Fibroblast of upper back skin (primary cell): ENCODE results near the gene MOB3B.
"Not testable (repeated sequence)": the region's sequence is repeated elsewhere in the genome, so short reads cannot be mapped to it uniquely, and the experiment has no call there.

Experiments
- DNase-seq: peaks from one replicate; pipeline ENCODE4 v3.0.0-alpha.2; 2013

The MOB3B gene

GRCh38 chr9:27441741-27442070 lies 87.9 kb downstream of the MOB3B start:
- no peak for DNase-seq

DNA sequence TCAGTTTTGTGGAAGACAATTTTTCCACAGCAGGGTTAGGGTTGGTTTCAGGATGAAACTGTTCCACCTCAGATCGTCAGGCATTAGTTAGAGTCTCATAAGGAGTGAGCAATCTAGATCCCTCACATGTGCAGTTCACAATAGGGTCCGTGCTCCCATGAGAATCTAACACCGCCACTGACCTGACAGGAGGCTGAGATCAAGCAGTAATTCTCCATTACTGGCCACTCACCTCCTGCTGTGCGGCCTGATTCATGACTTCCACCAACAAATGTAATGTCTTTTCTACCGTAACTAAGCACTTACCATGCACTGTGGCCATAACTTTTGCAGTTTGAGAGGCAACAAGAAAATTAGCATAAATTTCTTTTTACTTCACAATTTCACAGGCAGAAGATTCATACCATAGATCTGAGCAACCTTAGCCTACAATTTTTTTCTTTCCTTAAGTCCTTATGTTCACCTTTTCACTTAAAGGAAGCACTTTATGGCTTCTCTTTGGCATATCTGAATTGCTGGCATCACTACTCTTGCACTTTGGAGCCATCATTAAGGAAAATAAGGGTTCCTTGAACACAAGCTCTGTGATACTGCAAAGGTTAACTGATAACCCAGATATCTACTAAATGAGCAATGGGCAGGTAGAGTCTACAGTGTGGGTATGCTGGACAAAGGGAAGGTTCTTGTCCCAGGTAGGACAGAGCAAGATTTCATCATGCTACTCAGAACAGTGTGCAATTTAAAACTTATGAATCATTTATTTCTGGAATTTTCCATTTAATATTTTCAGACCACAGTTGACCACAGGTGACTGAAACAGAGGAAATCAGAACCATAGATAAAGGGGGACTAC lies 88.5 kb downstream of the MOB3B start:
- DNase-seq, result no peak

- no peak for DNase-seq
These were observed 91.1 kb downstream of the MOB3B start for GRCh38 chr9:27438522-27438921.

GRCh38 chr9:27437652-27438373 lies 91.8 kb downstream of the MOB3B start:
- no peak for DNase-seq

GRCh38 chr9:27436234-27436633 lies 93.4 kb downstream of the MOB3B start:
- DNase-seq, result no peak

- no peak for DNase-seq
These were observed 95.8 kb downstream of the MOB3B start for GRCh38 chr9:27433631-27434325.

DNA sequence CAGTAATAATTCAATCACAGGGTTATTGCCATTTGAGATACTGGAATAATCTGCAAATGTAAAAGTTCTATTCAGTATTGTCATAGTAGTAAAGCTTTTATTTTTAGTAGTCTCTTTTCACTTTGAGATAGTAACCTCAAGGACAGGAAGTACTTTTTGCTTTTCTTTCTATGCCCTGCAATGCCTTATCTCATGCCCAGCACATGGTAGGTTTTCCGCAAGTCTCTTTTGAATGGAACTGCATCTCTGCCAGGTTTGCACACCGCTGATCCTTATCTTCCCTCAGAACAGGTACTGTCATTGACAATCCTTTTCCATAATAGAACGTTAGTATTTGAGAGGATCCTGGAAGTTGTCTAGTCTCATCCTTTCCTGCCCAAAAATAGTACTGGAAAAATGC lies 97.3 kb downstream of the MOB3B start:
- no peak for DNase-seq

DNA sequence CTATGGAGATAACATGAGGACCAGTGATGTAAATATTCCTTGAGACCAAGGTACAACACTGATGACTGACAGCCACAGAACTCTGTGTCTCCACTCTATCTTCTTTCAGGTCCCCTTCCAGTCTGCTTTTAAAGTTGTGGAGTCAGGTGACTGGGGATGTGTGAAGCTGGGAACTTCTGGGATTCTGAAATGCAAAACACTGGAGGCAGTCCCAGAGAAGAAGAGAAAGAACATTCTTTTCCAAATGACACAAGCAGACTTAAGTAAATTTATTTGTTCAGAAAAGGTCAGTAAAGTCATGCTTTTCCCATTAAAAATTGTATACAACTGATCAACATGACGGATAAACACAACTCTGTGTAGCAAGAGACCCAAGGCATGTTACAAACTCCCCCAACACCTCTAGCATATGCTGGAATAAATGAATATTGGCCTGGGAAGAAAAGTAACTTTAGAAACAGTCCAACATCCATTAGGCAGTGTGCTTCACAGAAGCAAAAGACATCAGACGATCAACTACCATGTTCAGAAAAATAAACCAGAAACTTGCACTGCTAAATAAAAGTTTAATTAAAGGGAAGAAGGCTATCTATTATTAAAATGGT lies 98.0 kb downstream of the MOB3B start:
- no peak for DNase-seq

- DNase-seq, result no peak
These were observed 98.7 kb downstream of the MOB3B start for GRCh38 chr9:27430750-27431535.

DNA sequence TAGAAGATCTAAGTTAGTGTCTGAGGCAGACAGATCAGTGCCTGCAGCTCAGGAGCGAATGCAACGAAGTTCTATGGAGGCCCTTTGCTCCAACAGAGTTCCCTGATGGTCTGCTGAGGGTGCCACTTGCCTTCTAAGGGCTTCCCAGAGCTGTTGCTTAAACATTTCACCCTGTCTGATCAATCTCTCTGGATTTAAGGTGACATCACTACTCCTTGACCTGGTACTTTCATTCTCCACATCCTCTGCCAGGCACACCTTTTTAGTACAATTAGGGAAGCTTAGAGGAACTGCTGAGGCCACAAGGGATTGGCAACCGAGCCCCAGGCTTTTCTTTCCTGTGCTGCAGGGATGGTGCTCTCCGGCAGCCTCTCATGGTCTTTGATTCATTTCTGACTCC lies 99.7 kb downstream of the MOB3B start:
- no peak for DNase-seq

- DNase-seq, result no peak
These were observed 100.2 kb downstream of the MOB3B start for GRCh38 chr9:27429436-27429835.

GRCh38 chr9:27428551-27428950 lies 101.1 kb downstream of the MOB3B start:
- no peak for DNase-seq

GRCh38 chr9:27427272-27427643 lies 102.4 kb downstream of the MOB3B start:
- peak; percentile 70 for DNase-seq

DNA sequence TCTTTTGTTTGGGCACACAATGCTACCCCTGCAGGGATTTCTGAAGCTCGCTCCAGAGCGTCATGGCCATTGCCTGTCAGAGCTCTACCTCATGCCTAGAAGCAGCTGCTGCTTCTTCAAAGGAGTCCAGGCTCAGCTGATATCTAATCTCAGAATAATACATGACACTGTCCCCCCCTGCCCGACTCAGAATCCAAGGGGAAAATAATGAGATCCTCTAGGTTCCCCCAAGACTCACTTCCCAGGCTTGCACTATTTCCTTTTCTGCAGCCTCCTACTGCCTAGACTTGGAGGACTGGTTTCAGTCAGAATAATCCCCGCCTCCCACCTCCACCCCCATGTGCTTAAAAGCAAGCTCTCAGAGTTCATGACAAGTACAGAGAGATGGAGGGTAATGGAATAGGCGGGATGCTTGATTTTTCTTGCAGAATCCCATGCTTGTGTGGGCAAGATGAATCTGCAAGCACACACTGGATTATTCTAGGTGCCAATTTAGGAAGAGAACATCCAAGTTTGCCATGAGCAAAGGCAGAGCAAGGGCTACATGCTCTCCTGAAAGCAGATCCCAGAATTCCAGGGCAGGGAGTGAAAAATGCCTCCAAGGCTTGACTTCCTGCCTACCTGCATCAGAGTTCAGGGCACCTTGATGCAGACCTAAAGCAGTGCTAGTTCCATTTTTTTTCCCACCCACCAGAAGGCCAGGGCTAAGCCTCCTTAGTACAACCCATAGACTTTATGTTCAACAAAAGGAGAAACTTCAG lies 102.9 kb downstream of the MOB3B start:
- no peak for DNase-seq

- no peak for DNase-seq
These were observed 103.6 kb downstream of the MOB3B start for GRCh38 chr9:27425827-27426510.

GRCh38 chr9:27423915-27424710 lies 105.5 kb downstream of the MOB3B start:
- DNase-seq, result no peak

DNA sequence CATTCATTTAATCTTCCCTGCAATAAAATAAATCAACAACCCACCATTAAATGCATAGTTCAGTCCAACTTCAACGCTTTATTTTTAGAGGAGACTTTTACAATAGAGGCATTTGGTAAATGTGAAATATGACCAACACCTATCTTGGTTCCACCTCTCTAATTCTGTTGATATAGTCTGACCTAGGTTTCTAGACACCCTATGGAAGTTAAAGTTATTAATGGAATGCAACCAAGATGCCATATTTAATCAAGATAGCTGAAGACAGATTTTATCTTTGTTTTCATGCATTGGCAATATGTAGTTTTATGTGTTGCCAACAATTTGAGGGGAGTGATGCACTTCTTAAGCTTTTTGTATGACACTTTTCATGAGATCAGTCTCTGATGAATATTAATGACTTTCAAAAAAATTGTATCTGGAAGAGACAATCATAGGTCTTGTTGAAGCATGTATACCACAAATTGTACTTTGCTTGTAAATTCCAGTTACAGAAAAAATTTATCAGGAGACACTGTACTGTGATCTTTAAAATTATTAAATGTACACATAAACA lies 107.3 kb downstream of the MOB3B start:
- DNase-seq, result no peak

- DNase-seq, result no peak
These were observed 108.0 kb downstream of the MOB3B start for GRCh38 chr9:27421577-27421976.

DNA sequence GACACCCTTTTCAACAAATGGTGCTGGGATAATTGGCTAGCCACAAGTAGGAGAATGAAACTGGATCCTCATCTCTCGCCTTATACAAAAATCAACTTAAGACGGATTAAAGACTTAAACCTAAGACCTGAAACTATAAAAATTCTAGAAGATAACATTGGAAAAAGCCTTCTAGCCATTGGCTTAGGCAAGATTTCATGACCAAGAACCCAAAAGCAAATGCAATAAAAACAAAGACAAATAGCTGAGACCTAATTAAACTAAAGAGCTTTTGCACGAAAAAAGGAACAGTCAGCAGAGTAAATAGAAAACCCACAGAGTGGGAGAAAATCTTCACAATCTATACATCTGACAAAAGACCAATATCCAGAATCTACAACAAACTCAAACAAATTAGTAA lies 110.1 kb downstream of the MOB3B start:
- DNase-seq, result not testable (repeated sequence)

DNA sequence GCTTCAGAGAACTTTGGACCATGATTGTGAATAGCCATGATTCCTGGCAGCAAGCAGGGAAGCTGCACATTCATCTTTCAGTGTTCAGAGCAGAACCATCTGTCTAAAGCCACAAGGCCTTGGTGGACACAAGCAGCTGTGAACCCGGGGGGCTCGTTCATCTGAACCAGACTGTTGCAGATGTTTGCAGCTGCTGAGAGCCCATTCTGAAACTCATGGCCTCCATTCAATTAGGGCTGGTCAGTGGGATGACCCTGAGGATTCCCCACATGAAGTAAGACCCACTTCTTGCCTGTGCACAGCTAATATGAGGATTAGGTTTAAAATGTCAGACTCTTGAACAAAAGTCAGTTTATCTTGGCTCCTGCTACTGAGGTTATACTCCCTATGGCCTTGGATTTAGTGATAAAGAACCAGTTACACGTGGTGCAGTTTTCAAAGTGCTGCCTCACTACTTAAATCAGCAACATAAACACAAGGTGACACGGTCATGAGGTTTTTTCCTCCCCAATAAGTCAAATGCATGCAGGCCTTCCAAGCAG lies 115.3 kb downstream of the MOB3B start:
- DNase-seq, result peak; percentile 27
